K562 (cell line): ENCODE measurements around the gene SH3BGRL3. TPM values are rescaled to one million over a fixed set of nuclear protein-coding genes. Genes with fewer than 3 reads are reported as not detected.

Source experiments
- ATAC-seq: fragments of 200-7000 bp; cut with Tn5 transposase; 3 replicates; pipeline ENCODE4 v1.9.1; 2020; ENCODE audit warnings: moderate library complexity
- BruUV-seq: library from RNA; stranded (reverse); fragments of 400-500 nt; replicated peaks from 2 replicates; lab custom pipeline; 2021; lab: Mats Ljungman, UMichigan
- CTCF ChIA-PET: fragments of 300-600 bp; formaldehyde crosslinking; extraction: SDS; loops from one replicate; lab custom pipeline; 2021; ENCODE audit warnings: low intra/inter-chr PET ratio; lab: Yijun Ruan, JAX
- POLR2A ChIA-PET: fragments of 300-600, 350-650 bp; sonication (Branson Sonifier 250); formaldehyde crosslinking; extraction: SDS; loops from one replicate; lab custom pipeline; 2021; ENCODE audit warnings: antibody characterized with exemption, inconsistent platforms; lab: Yijun Ruan, JAX
- DNase-seq, 4 experiments: peaks; one replicate each; pipeline versions ENCODE4 v3.0.0 to v3.0.0-alpha.2; 2011 to 2018; ENCODE audit warnings: low spot score in 3 of 4, mixed read lengths in 3 of 4; ENCODE audit errors: extremely low read depth in 1 of 4
- FAIRE-seq: peaks from 2 replicates; lab custom pipeline; 2011; peaks lifted over from hg19 to GRCh38; lab: Jason Lieb, UNC
- H2AFZ ChIP-seq: 2 replicates; pipeline ENCODE4 v1.6.0; 2011; ENCODE audit warnings: low read depth, low read length, control low read depth, inconsistent platforms
- H3K27ac ChIP-seq: fragments of 200-600 bp; 3 replicates; pipeline ENCODE4 v1.8.0; 2011; ENCODE audit warnings: low read depth, mild to moderate bottlenecking, control low read depth, inconsistent platforms, low read length, moderate library complexity, mixed read lengths; ENCODE audit errors: extremely low read depth
- H3K27me3 ChIP-seq, 2 experiments: fragments of 300-600 bp in 1 of 2; 2 replicates in 1 of 2; 3 replicates in 1 of 2; pipeline versions ENCODE4 v1.6.0 to v1.8.0; 2011; ENCODE audit warnings: inconsistent platforms in 2 of 2, low read length in 2 of 2, mild to moderate bottlenecking in 1 of 2, mixed read lengths in 1 of 2, moderate library complexity in 1 of 2; ENCODE audit not compliant: control insufficient read depth in 2 of 2, insufficient read depth in 2 of 2
- H3K36me3 ChIP-seq: fragments of 300-600 bp; 3 replicates; pipeline ENCODE4 v1.8.0; 2011; ENCODE audit warnings: mild to moderate bottlenecking, low read length, inconsistent platforms; ENCODE audit not compliant: control insufficient read depth, insufficient read depth
- H3K4me1 ChIP-seq, 2 experiments: fragments of 200-600 bp in 1 of 2; replicated peaks in 1 of 2; 2 replicates in 1 of 2; 3 replicates in 1 of 2; pipeline versions ENCODE4 v1.5.1 to v1.8.0; 2011; ENCODE audit warnings: inconsistent platforms in 2 of 2, low read length in 2 of 2, mild to moderate bottlenecking in 1 of 2, mixed read lengths in 1 of 2, moderate library complexity in 1 of 2; ENCODE audit not compliant: control insufficient read depth in 2 of 2, insufficient read depth in 2 of 2
- H3K4me2 ChIP-seq: 2 replicates; pipeline ENCODE4 v1.6.1; 2011; ENCODE audit warnings: low read length, control low read depth, inconsistent platforms, mixed read lengths; ENCODE audit not compliant: insufficient read depth
- H3K4me3 ChIP-seq: fragments of 200-600 bp; sonication (generic), shearing (Covaris generic); 2 replicates; pipeline ENCODE4 v1.5.1; 2016; ENCODE audit warnings: control low read depth, inconsistent platforms
- H3K79me2 ChIP-seq: fragments of 200-600 bp; 3 replicates; pipeline ENCODE4 v1.8.0; 2011; ENCODE audit warnings: low read length, inconsistent platforms; ENCODE audit not compliant: control insufficient read depth, insufficient read depth
- H3K9ac ChIP-seq, 2 experiments: 2 replicates each; pipeline versions ENCODE4 v1.6.0 to v1.6.1; 2011; ENCODE audit warnings: low read depth in 2 of 2, low read length in 2 of 2, control low read depth in 1 of 2, inconsistent platforms in 1 of 2, mild to moderate bottlenecking in 1 of 2, mixed read lengths in 1 of 2; ENCODE audit not compliant: insufficient read depth in 1 of 2
- H3K9me1 ChIP-seq: one replicate; pipeline ENCODE4 v1.6.0; 2011; ENCODE audit warnings: inconsistent platforms, mild to moderate bottlenecking, low read length, moderate library complexity; ENCODE audit not compliant: control insufficient read depth, insufficient read depth
- H3K9me3 ChIP-seq: replicated peaks from 2 replicates; pipeline ENCODE4 v1.5.1; 2011; ENCODE audit warnings: low read depth, low read length, inconsistent platforms; ENCODE audit not compliant: control insufficient read depth, insufficient read depth
- H4K20me1 ChIP-seq: replicated peaks from 2 replicates; pipeline ENCODE4 v1.6.1; 2011; ENCODE audit warnings: low read length, inconsistent platforms, mixed read lengths; ENCODE audit not compliant: control insufficient read depth, insufficient read depth
- CREB3L1 ChIP-seq: fragments of 450-650 bp; IDR thresholded peaks from 2 replicates; pipeline ENCODE4 v1.6.1; 2014; ENCODE audit warnings: low read depth, mild to moderate bottlenecking, moderate library complexity, borderline replicate concordance
- CXXC5 ChIP-seq: fragments of 250-450 bp; sonication (Bioruptor Pico); IDR thresholded peaks from 2 replicates; pipeline ENCODE4 v1.8.0; 2022; ENCODE audit warnings: inconsistent platforms, mild to moderate bottlenecking, moderate library complexity
- FOXA3 ChIP-seq, 2 experiments: fragments of 450-650 bp in 1 of 2; sonication (generic) in 1 of 2; formaldehyde crosslinking; IDR thresholded peaks in 1 of 2; conservative IDR thresholded peaks in 1 of 2; 2 replicates each; pipeline versions ENCODE4 v1.4.0 to v1.8.0; 2020 to 2022; ENCODE audit warnings: mild to moderate bottlenecking in 2 of 2, missing genetic modification reagents in 1 of 2
- GABPB1 ChIP-seq: sonication (generic); formaldehyde crosslinking; IDR thresholded peaks from 2 replicates; pipeline ENCODE4 v1.8.0; 2022; ENCODE audit warnings: mild to moderate bottlenecking, missing genetic modification reagents
- GTF2B ChIP-seq: IDR thresholded peaks from 2 replicates; pipeline ENCODE4 v1.6.1; 2011; ENCODE audit not compliant: insufficient read length; ENCODE audit errors: extremely low read depth
- MCM2 ChIP-seq: fragments of 450-650 bp; IDR thresholded peaks from 2 replicates; pipeline ENCODE4 v1.6.1; 2017; ENCODE audit warnings: low read depth, mild to moderate bottlenecking
- NR2C2 ChIP-seq, 2 experiments: fragments of 200-800 bp in 1 of 2; sonication (Bioruptor generic) in 1 of 2; sonication (generic) in 1 of 2; formaldehyde crosslinking in 1 of 2; IDR thresholded peaks; 2 replicates each; pipeline versions ENCODE4 v1.6.1 to v1.8.0; 2016 to 2022; ENCODE audit warnings: mild to moderate bottlenecking in 1 of 2, missing compliant biosample characterization in 1 of 2, missing genetic modification characterization in 1 of 2, missing genetic modification reagents in 1 of 2
- RBM14 ChIP-seq: fragments of 200-400 bp; formaldehyde crosslinking; IDR thresholded peaks from 2 replicates; pipeline ENCODE4 v1.6.1; 2018; ENCODE audit warnings: low read depth, mild to moderate bottlenecking, low read length, moderate library complexity, borderline replicate concordance; ENCODE audit not compliant: insufficient read depth
- SETDB1 ChIP-seq: IDR thresholded peaks from one replicate; pipeline ENCODE4 v1.6.1; 2012; ENCODE audit warnings: low read length, control low read depth, inconsistent platforms
- STAT5B ChIP-seq: fragments of 250-450 bp; sonication (Bioruptor Pico); IDR thresholded peaks from 2 replicates; pipeline ENCODE4 v1.8.0; 2021; ENCODE audit warnings: mild to moderate bottlenecking, inconsistent platforms
- SUPT5H ChIP-seq: fragments of 450-650 bp; IDR thresholded peaks from 2 replicates; pipeline ENCODE4 v1.6.1; 2016
- ZBTB1 ChIP-seq: sonication (generic); formaldehyde crosslinking; IDR thresholded peaks from 2 replicates; pipeline ENCODE4 v1.8.1; 2023; ENCODE audit warnings: missing genetic modification reagents, low read depth, mild to moderate bottlenecking, borderline replicate concordance
- ZFP30 ChIP-seq: fragments of 250-450 bp; sonication (Bioruptor Pico); IDR thresholded peaks from 2 replicates; pipeline ENCODE4 v1.8.0; 2022; ENCODE audit warnings: moderate library complexity, mild to moderate bottlenecking, inconsistent platforms, borderline replicate concordance
- ZNF174 ChIP-seq: fragments of 250-450 bp; sonication (Bioruptor Pico); IDR thresholded peaks from 2 replicates; pipeline ENCODE4 v1.4.0; 2020; ENCODE audit warnings: mild to moderate bottlenecking
- ZNF668 ChIP-seq: fragments of 250-450 bp; sonication (Bioruptor Pico); IDR thresholded peaks from 2 replicates; pipeline ENCODE4 v1.8.0; 2022; ENCODE audit warnings: mild to moderate bottlenecking, inconsistent platforms
- WGBS: fragments of 100-300 bp; shearing (Covaris generic); methylation state at CpG from one replicate; pipeline ENCODE4 v1.1.6; 2016; ENCODE audit warnings: low coverage, mixed read lengths; ENCODE audit not compliant: insufficient coverage; ENCODE audit errors: missing lambda C conversion rate; 5-methylcytosine and 5-hydroxymethylcytosine counted together
- in situ Hi-C: fragments of 300-500 bp; cut with MboI; formaldehyde crosslinking; loops from 4 replicates; pipeline ENCODE4 v1.15.0; 2018; ENCODE audit warnings: inconsistent platforms, mixed read lengths
- intact Hi-C: fragments of 100-400 bp; cut with micrococcal nuclease; formaldehyde crosslinking; loops from 2 replicates; pipeline ENCODE4 v1.14.2; 2022
- polyA plus RNA-seq, 8 experiments: library from polyadenylated mRNA; depleted of rRNA in 4 of 8; stranded (reverse) in 5 of 8; unstranded in 3 of 8; fragments of >200 nt; fragmentation: Nextera tagmentation in 2 of 8; fragmentation: Illumina TruSeq in 1 of 8; extraction: Ambion mirVana in 2 of 8; extraction: Trizol in 1 of 8; gene quantifications; 2 replicates each; pipeline versions ENCODE4 v1.2.1 to v1.2.3, GENCODE V29; 2011 to 2014; ENCODE audit warnings: inconsistent platforms in 1 of 8, missing spikeins in 1 of 8
- total RNA-seq, 7 experiments: library from RNA; depleted of rRNA in 6 of 7; stranded (reverse); fragments of >200 nt in 6 of 7; fragmentation: Illumina TruSeq in 2 of 7; extraction: Trizol in 2 of 7; gene quantifications; 2 replicates each; pipeline versions ENCODE4 v1.2.1 to v1.2.3, GENCODE V29; 2011 to 2021; ENCODE audit warnings: low replicate concordance in 1 of 7
- TF ChIP-seq, protein P1 (sequence below), 3 experiments: fragments of 200-800 bp in 1 of 3; sonication (Bioruptor generic) in 1 of 3; sonication (generic) in 1 of 3; formaldehyde crosslinking in 1 of 3; IDR thresholded peaks; 2 replicates each; pipeline versions ENCODE4 v1.6.1 to v1.8.0; 2016 to 2022; ENCODE audit warnings: mild to moderate bottlenecking in 2 of 3, missing compliant biosample characterization in 2 of 3, missing genetic modification characterization in 2 of 3, missing genetic modification reagents in 1 of 3

SH3BGRL3 gene
- total and polyA plus RNA-seq, 9 of the 15 experiments (the other 6 are each of a cell fraction or from before 2014, with no cell fraction given) = 30.3 to 140 (median 54.2) TPM

GRCh38 chr1:26252718-26253117, 27.2 kb upstream of the SH3BGRL3 start:
- H3K27me3 ChIP-seq = no peaks in the 10 kb centered on the region
- H3K36me3 ChIP-seq = peaks cover 88% of the 10 kb centered on the region
- H2AFZ ChIP-seq = no peak overlapping the region
- peaks cover 71% of the 10 kb centered on the region for H3K79me2 ChIP-seq
- no peaks in the 10 kb centered on the region for H3K4me1 ChIP-seq
- intact Hi-C loops = no loop called here
- in situ Hi-C loops = no loop called here
- H3K9me1 ChIP-seq = no peaks in the 10 kb centered on the region
- DNase-seq (no peak), ATAC-seq (no peak), FAIRE-seq (no peak)
- no peak overlapping the region for H3K4me3 ChIP-seq
- H3K9ac ChIP-seq = no peak overlapping the region
- no peaks in the 10 kb centered on the region for H4K20me1 ChIP-seq
- no peaks in the 10 kb centered on the region for H3K9me3 ChIP-seq
- no peak overlapping the region for H3K4me2 ChIP-seq
- ChIA-PET CTCF (no interaction called here), POLR2A (interaction anchor here (1.3 kb wide), 1 partner anchor 10 kb away, joined by 5 read pairs; no protein-coding TSS in a partner anchor)
- no TSS peak for BruUV-seq
- 73% methylated on average over 7 of the region's 7 CpGs for WGBS
- H3K27ac ChIP-seq = no peak overlapping the region
- TF ChIP-seq GTF2B (no peak), SETDB1 (no peak), SUPT5H (no peak), CXXC5 (CRISPR knock-in tag) (no peak), GABPB1 (CRISPR knock-in tag) (no peak), FOXA3 (CRISPR knock-in tag; conservative IDR thresholded peaks at IDR 0.05 in 1 of 2, IDR thresholded peaks at IDR 0.05 in 1 of 2) (no peak), RBM14 (no peak), CREB3L1 (no peak), NR2C2 (CRISPR knock-in tag; IDR thresholded peaks at IDR 0.05) (no peak), NR2C2 (tag; IDR thresholded peaks at IDR 0.05) (no peak), ZNF174 (CRISPR knock-in tag) (no peak), MCM2 (no peak), ZBTB1 (CRISPR knock-in tag) (no peak), ZNF668 (no peak), STAT5B (CRISPR knock-in tag) (no peak), ZFP30 (CRISPR knock-in tag) (no peak)
- TF ChIP-seq, protein P1, sequence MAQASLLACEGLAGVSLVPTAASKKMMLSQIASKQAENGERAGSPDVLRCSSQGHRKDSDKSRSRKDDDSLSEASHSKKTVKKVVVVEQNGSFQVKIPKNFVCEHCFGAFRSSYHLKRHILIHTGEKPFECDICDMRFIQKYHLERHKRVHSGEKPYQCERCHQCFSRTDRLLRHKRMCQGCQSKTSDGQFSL (CRISPR knock-in tag; IDR thresholded peaks at IDR 0.05) = no peak
- TF ChIP-seq, protein P1 (tag; IDR thresholded peaks at IDR 0.05) = no peak
